ENCODE data around the gene ZNF407.

Gene ZNF407

GRCh38 chr18:74714791-74715190 lies 117.1 kb downstream of the ZNF407 start:
- TF ChIP-seq CREB1 (IDR thresholded peaks at IDR 0.05; ENCODE audit: low read depth): no peak
- no peak for TF ChIP-seq ZBTB7A (IDR thresholded peaks at IDR 0.05; ENCODE audit: low read depth)
- no peak for TF ChIP-seq TEAD4 (IDR thresholded peaks at IDR 0.05)
- no peak for TF ChIP-seq FOXM1 (IDR thresholded peaks at IDR 0.05; ENCODE audit: borderline replicate concordance, low read depth)
- TF ChIP-seq YY1 (IDR thresholded peaks at IDR 0.05; ENCODE audit: low read depth): no peak
- TF ChIP-seq EP300 (IDR thresholded peaks at IDR 0.05; ENCODE audit: borderline replicate concordance): no peak
- TF ChIP-seq CEBPB (IDR thresholded peaks at IDR 0.05): no peak
- TF ChIP-seq USF1 (IDR thresholded peaks at IDR 0.05): no peak
- no peak for TF ChIP-seq TAF1 (IDR thresholded peaks at IDR 0.05; ENCODE audit: low read depth)
- TF ChIP-seq EGR1 (IDR thresholded peaks at IDR 0.05): no peak
- TF ChIP-seq TCF12 (IDR thresholded peaks at IDR 0.05; ENCODE audit: low read depth): no peak

GRCh38 chr18:74715306-74715705 lies 117.6 kb downstream of the ZNF407 start:
- TF ChIP-seq NFIC (IDR thresholded peaks at IDR 0.05) (no peak), FOXM1 (IDR thresholded peaks at IDR 0.05; ENCODE audit: borderline replicate concordance, low read depth) (no peak), CEBPB (IDR thresholded peaks at IDR 0.05) (no peak), REST (IDR thresholded peaks at IDR 0.05; ENCODE audit: low read depth) (no peak), RAD21 (IDR thresholded peaks at IDR 0.05; ENCODE audit: low read depth) (no peak), ZBTB7A (IDR thresholded peaks at IDR 0.05; ENCODE audit: low read depth) (no peak), EGR1 (IDR thresholded peaks at IDR 0.05) (no peak), TEAD4 (IDR thresholded peaks at IDR 0.05) (no peak), TAF1 (IDR thresholded peaks at IDR 0.05; ENCODE audit: low read depth) (no peak), YY1 (IDR thresholded peaks at IDR 0.05; ENCODE audit: low read depth) (no peak), CREB1 (IDR thresholded peaks at IDR 0.05; ENCODE audit: low read depth) (no peak), MAX (IDR thresholded peaks at IDR 0.05) (no peak), EP300 (IDR thresholded peaks at IDR 0.05; ENCODE audit: borderline replicate concordance) (no peak), USF1 (IDR thresholded peaks at IDR 0.05) (no peak)

- TF ChIP-seq MAX (IDR thresholded peaks at IDR 0.05) (no peak), CEBPB (IDR thresholded peaks at IDR 0.05) (no peak), EP300 (IDR thresholded peaks at IDR 0.05; ENCODE audit: borderline replicate concordance) (no peak), CREB1 (IDR thresholded peaks at IDR 0.05; ENCODE audit: low read depth) (no peak), NFIC (IDR thresholded peaks at IDR 0.05) (no peak)
These were observed 118.4 kb downstream of the ZNF407 start for GRCh38 chr18:74715865-74716712.

- TF ChIP-seq USF1 (IDR thresholded peaks at IDR 0.05): no peak
- no peak for TF ChIP-seq CREB1 (IDR thresholded peaks at IDR 0.05; ENCODE audit: low read depth)
- TF ChIP-seq EP300 (IDR thresholded peaks at IDR 0.05; ENCODE audit: borderline replicate concordance): no peak
- TF ChIP-seq FOXM1 (IDR thresholded peaks at IDR 0.05; ENCODE audit: borderline replicate concordance, low read depth): no peak
- TF ChIP-seq EGR1 (IDR thresholded peaks at IDR 0.05): no peak
- no peak for TF ChIP-seq NFIC (IDR thresholded peaks at IDR 0.05)
- TF ChIP-seq REST (IDR thresholded peaks at IDR 0.05; ENCODE audit: low read depth): no peak
- TF ChIP-seq TAF1 (IDR thresholded peaks at IDR 0.05; ENCODE audit: low read depth): no peak
- TF ChIP-seq YY1 (IDR thresholded peaks at IDR 0.05; ENCODE audit: low read depth): no peak
These were observed 120.6 kb downstream of the ZNF407 start for GRCh38 chr18:74718312-74718711.

- TF ChIP-seq TAF1 (IDR thresholded peaks at IDR 0.05; ENCODE audit: low read depth): no peak
These were observed 124.6 kb downstream of the ZNF407 start for GRCh38 chr18:74722237-74722636.

GRCh38 chr18:74724186-74724585 lies 126.5 kb downstream of the ZNF407 start:
- TF ChIP-seq YY1 (IDR thresholded peaks at IDR 0.05; ENCODE audit: low read depth) (no peak), REST (IDR thresholded peaks at IDR 0.05; ENCODE audit: low read depth) (no peak), CEBPB (IDR thresholded peaks at IDR 0.05) (no peak), USF1 (IDR thresholded peaks at IDR 0.05) (no peak), MAX (IDR thresholded peaks at IDR 0.05) (no peak), NFIC (IDR thresholded peaks at IDR 0.05) (no peak), ZBTB7A (IDR thresholded peaks at IDR 0.05; ENCODE audit: low read depth) (no peak), TEAD4 (IDR thresholded peaks at IDR 0.05) (no peak), TCF12 (IDR thresholded peaks at IDR 0.05; ENCODE audit: low read depth) (no peak), TAF1 (IDR thresholded peaks at IDR 0.05; ENCODE audit: low read depth) (no peak), EGR1 (IDR thresholded peaks at IDR 0.05) (no peak), FOXM1 (IDR thresholded peaks at IDR 0.05; ENCODE audit: borderline replicate concordance, low read depth) (no peak)

Measured in Ishikawa (cell line).